DND-41 (cell line): ENCODE measurements around the gene EEA1.

Experiments used
- CTCF ChIP-seq: IDR thresholded peaks from 2 replicates; pipeline ENCODE4 v1.5.1; 2012; ENCODE audit warnings: borderline replicate concordance, low read length, moderate library complexity, mild to moderate bottlenecking; ENCODE audit not compliant: poor library complexity, severe bottlenecking; ENCODE audit errors: extremely low read depth
- EZH2 ChIP-seq: IDR thresholded peaks from 3 replicates; pipeline ENCODE4 v1.6.1; 2012; ENCODE audit warnings: borderline replicate concordance, low read depth, mild to moderate bottlenecking, moderate library complexity, low read length, inconsistent platforms; ENCODE audit not compliant: severe bottlenecking

DNA sequence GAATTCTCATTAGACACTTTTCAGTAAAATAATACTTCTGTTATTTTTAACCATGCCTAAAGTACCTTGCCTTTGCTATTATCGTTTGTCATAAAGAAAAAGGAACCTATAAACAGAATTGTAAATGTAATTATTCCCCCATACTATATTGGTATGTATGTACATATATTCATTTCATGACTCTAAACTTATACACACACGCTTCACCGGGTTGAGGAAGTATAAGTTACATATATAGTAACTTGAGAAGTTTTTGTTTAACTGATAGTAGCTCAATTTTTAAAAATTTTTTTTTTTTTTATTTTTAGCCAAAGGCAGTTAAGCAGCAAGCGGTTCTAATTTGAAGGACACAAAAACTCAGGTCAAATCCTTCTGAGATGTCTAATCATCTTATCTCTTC is 118.7 kb downstream of the EEA1 start:
- TF ChIP-seq EZH2, result no peak
- TF ChIP-seq CTCF, result no peak
